ENCODE measurements around the gene LMTK3.

LMTK3 gene

GRCh38 chr19:48513289-48514122 lies 1.9 kb upstream of the LMTK3 start:
- TF ChIP-seq, protein P1, sequence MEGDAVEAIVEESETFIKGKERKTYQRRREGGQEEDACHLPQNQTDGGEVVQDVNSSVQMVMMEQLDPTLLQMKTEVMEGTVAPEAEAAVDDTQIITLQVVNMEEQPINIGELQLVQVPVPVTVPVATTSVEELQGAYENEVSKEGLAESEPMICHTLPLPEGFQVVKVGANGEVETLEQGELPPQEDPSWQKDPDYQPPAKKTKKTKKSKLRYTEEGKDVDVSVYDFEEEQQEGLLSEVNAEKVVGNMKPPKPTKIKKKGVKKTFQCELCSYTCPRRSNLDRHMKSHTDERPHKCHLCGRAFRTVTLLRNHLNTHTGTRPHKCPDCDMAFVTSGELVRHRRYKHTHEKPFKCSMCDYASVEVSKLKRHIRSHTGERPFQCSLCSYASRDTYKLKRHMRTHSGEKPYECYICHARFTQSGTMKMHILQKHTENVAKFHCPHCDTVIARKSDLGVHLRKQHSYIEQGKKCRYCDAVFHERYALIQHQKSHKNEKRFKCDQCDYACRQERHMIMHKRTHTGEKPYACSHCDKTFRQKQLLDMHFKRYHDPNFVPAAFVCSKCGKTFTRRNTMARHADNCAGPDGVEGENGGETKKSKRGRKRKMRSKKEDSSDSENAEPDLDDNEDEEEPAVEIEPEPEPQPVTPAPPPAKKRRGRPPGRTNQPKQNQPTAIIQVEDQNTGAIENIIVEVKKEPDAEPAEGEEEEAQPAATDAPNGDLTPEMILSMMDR (IDR thresholded peaks at IDR 0.05; ENCODE audit: insufficient read depth, low read depth, low read length, missing control alignments) = no peak
- DNase-seq (ENCODE audit: low read depth) = peak; percentile 78
- H3K4me3 ChIP-seq (ENCODE audit: low read length) = peak overlapping the region; percentile 63

DNA sequence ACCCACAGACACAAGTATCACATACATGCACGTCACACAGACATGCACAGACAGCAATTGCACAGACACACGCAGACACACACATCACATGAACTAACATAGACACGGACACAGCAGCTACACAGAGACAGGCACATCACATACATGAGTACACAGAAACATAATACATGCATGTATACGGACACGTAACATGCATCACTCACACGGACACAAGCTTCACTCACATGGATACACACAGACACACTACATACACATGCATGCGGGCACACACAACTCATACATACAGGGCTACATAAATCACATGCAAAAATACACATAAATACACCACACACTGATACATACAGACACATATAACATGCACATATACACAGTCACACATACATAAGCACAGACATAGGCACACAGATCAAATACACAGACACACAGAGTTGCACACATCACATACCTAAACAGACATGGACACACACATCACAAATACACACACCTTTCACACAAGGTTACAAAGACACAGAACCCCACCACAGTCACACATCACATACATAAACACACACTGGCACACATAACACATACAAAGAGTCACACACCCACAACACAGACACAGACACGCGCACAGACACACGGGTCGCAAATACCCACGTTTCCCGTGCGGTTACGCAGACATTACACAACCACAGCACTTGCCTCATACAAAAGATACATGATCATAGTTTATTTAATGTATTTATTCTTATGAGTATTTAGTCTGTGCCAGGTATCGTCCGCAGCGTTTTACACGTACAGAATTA lies 1.1 kb upstream of the LMTK3 start:
- TF ChIP-seq, protein P1 (IDR thresholded peaks at IDR 0.05; ENCODE audit: insufficient read depth, low read depth, low read length, missing control alignments) = no peak
- no peak for DNase-seq (ENCODE audit: low read depth)
- peak overlapping the region; percentile 63 for H3K4me3 ChIP-seq (ENCODE audit: low read length)

DNA sequence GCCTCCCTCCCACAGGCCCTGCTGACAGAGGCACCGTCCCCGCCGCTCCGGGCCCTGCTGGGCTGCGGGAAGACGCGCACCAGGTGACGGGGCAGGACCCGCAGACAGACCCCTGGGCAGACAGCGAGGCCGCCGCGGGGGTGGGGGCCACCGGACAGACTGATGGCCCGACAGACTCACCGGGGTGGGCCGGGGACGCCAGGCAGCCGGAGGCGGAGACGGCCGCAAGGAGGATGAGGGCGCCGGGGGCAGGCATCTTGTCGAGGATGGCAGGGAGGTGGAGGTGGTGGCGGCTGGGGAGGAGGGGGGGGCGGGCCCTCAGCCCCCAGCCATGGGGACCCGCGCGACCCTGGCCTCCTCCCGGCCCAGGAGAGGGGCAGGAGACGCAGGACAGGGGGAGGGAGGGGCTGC lies 309 bp downstream of the LMTK3 start:
- TF ChIP-seq, protein P1 (IDR thresholded peaks at IDR 0.05; ENCODE audit: insufficient read depth, low read depth, low read length, missing control alignments) = no peak
- no peak overlapping the region for H3K4me3 ChIP-seq (ENCODE audit: low read length)
- no peak for DNase-seq (ENCODE audit: low read depth)

DNA sequence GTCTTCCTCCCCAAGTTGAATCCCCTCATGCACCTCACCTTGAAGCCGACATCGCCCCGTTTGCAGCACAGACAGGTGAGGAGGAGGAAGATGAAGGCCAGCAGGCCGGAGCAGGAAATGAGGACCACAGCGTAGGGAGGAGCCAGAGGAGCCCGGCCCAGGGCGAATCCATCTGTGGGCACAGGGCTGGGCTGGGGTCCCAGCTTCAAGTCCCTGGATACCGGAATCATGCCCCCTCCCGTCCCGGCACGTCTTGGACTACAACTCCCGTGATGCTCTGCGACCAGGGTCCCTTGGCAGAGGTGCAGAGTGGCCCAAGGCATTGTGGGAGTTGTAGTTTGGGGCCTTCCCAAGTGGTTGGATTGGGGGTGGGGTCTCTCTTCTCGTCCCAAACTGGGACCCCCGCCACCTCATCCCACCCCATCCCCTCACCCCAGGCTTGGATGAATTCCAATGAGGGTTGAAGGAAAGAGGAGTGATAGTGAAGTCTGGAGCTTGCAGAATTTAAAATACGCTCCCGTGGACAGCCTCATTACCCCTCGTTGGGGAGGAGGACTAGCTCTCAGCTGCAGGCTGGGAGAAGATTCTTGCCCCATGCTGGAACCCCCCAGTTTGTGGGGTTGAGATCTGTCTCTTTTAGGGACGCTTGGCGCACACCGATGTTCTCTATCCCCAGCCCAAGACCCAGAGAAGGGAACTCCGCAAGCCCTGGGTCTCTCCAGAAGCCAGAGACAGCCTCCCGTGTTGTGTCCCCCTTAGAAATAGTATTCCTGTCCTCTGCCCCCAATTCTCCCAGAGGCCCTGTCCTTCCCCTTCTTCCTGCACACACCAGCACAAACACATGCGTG lies 990 bp downstream of the LMTK3 start:
- peak overlapping the region; percentile 14 for H3K4me3 ChIP-seq (ENCODE audit: low read length)
- TF ChIP-seq, protein P1 (IDR thresholded peaks at IDR 0.05; ENCODE audit: insufficient read depth, low read depth, low read length, missing control alignments) = no peak
- DNase-seq (ENCODE audit: low read depth) = peak; percentile 58

GRCh38 chr19:48509467-48510194 lies 2.0 kb downstream of the LMTK3 start:
- TF ChIP-seq, protein P1 (IDR thresholded peaks at IDR 0.05; ENCODE audit: insufficient read depth, low read depth, low read length, missing control alignments) = no peak
- no peak for DNase-seq (ENCODE audit: low read depth)

More at GRCh38 chr19:48509467-48510194, 2.0 kb downstream of the LMTK3 start:
- no peak overlapping the region for H3K4me3 ChIP-seq (ENCODE audit: low read length)
